ENCODE results near the gene CENPP. TPM values are rescaled to one million over a fixed set of nuclear protein-coding genes. Genes with fewer than 3 reads are reported as not detected.

The CENPP gene
- total RNA-seq, 1 donor from 2014 or later: 5.7 TPM

GRCh38 chr9:92310562-92310961 lies 15.2 kb upstream of the CENPP start:
- no peak for DNase-seq
- Mint-ChIP-seq H3K4me1 (ENCODE audit: low read depth, unreplicated experiment) (no peaks in the 10 kb centered on the region), H3K27me3 (ENCODE audit: unreplicated experiment) (no peaks in the 10 kb centered on the region), H3K9me3 (ENCODE audit: unreplicated experiment) (no peaks in the 10 kb centered on the region), H3K4me3 (ENCODE audit: unreplicated experiment) (no peak overlapping the region), H3K27ac (ENCODE audit: unreplicated experiment) (no peak overlapping the region), H3K36me3 (ENCODE audit: unreplicated experiment) (no peaks in the 10 kb centered on the region)
- no peak for TF ChIP-seq CTCF (IDR thresholded peaks at IDR 0.05; ENCODE audit: partially characterized antibody, unreplicated experiment)

GRCh38 chr9:92312887-92313623 lies 12.7 kb upstream of the CENPP start:
- Mint-ChIP-seq H3K9me3 (ENCODE audit: unreplicated experiment) (no peaks in the 10 kb centered on the region), H3K4me1 (ENCODE audit: low read depth, unreplicated experiment) (no peaks in the 10 kb centered on the region), H3K4me3 (ENCODE audit: unreplicated experiment) (no peak overlapping the region), H3K27ac (ENCODE audit: unreplicated experiment) (no peak overlapping the region), H3K36me3 (ENCODE audit: unreplicated experiment) (no peaks in the 10 kb centered on the region), H3K27me3 (ENCODE audit: unreplicated experiment) (no peaks in the 10 kb centered on the region)
- DNase-seq: no peak
- TF ChIP-seq CTCF (IDR thresholded peaks at IDR 0.05; ENCODE audit: partially characterized antibody, unreplicated experiment): no peak

DNA sequence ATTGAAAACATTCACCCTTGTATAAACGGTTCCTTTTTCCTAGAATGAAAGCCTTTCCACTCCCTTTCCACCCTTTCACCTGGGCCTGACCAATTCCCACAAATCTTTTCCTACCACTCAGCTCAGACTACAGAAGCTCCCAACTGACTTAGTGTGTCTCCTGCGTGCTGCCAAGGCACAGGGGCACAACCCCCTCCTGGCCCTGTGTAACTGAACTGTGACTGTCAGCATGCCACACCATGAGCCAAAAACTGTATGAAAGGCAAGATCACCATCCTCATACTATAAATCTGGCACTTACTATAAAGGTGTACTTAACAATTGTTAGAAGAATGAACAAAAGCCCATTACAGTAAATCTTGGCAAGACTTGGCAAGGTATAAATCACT lies 12.1 kb upstream of the CENPP start:
- Mint-ChIP-seq H3K4me1 (ENCODE audit: low read depth, unreplicated experiment) (no peaks in the 10 kb centered on the region), H3K4me3 (ENCODE audit: unreplicated experiment) (no peak overlapping the region), H3K27me3 (ENCODE audit: unreplicated experiment) (no peaks in the 10 kb centered on the region), H3K9me3 (ENCODE audit: unreplicated experiment) (no peaks in the 10 kb centered on the region), H3K27ac (ENCODE audit: unreplicated experiment) (no peak overlapping the region), H3K36me3 (ENCODE audit: unreplicated experiment) (no peaks in the 10 kb centered on the region)
- no peak for DNase-seq
- no peak for TF ChIP-seq CTCF (IDR thresholded peaks at IDR 0.05; ENCODE audit: partially characterized antibody, unreplicated experiment)

- Mint-ChIP-seq H3K27me3 (ENCODE audit: unreplicated experiment) (no peaks in the 10 kb centered on the region), H3K27ac (ENCODE audit: unreplicated experiment) (no peak overlapping the region), H3K9me3 (ENCODE audit: unreplicated experiment) (no peaks in the 10 kb centered on the region), H3K36me3 (ENCODE audit: unreplicated experiment) (no peaks in the 10 kb centered on the region), H3K4me3 (ENCODE audit: unreplicated experiment) (no peak overlapping the region), H3K4me1 (ENCODE audit: low read depth, unreplicated experiment) (no peaks in the 10 kb centered on the region)
- no peak for DNase-seq
- no peak for TF ChIP-seq CTCF (IDR thresholded peaks at IDR 0.05; ENCODE audit: partially characterized antibody, unreplicated experiment)
These were observed 10.3 kb upstream of the CENPP start for GRCh38 chr9:92315456-92315855.

DNA sequence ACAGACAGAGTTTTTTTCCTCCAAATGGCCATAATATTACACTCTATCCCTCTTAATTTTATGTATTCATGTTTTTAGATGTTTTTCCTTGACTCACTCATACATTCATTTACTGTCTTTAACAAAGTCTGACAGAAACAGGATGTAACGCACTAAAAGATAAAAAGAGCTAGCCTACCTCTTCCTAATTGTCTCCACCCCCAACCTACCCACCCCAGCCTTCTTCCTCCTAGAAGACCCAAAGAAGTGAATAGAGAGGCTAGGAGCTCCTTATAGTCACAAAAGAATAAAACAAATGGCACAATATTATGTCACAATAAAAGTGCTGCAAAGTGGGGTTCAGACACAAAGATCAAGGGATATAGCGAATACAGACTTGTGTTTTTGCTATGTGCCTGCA lies 1.3 kb upstream of the CENPP start:
- peaks cover 9% of the 10 kb centered on the region for H3K9me3 Mint-ChIP-seq (ENCODE audit: unreplicated experiment)
- peak overlapping the region; percentile 100 for H3K4me3 Mint-ChIP-seq (ENCODE audit: unreplicated experiment)
- no peak for TF ChIP-seq CTCF (IDR thresholded peaks at IDR 0.05; ENCODE audit: partially characterized antibody, unreplicated experiment)
- H3K27ac Mint-ChIP-seq (ENCODE audit: unreplicated experiment): no peak overlapping the region
- peaks cover 5% of the 10 kb centered on the region for H3K4me1 Mint-ChIP-seq (ENCODE audit: low read depth, unreplicated experiment)
- H3K36me3 Mint-ChIP-seq (ENCODE audit: unreplicated experiment): no peaks in the 10 kb centered on the region
- DNase-seq: no peak
- peaks cover 5% of the 10 kb centered on the region for H3K27me3 Mint-ChIP-seq (ENCODE audit: unreplicated experiment)
